Smooth muscle cell (in vitro differentiated cells): ENCODE results near the gene PDLIM1. TPM values are rescaled to one million over a fixed set of nuclear protein-coding genes. Genes with fewer than 3 reads are reported as not detected.

Experiments used
- DNase-seq: peaks from one replicate; lab custom pipeline; 2025; ENCODE audit not compliant: unreplicated experiment; lab: John Stamatoyannopoulos, UW
- H2AFZ ChIP-seq: fragments of 200-600 bp; sonication (generic); 2 replicates; pipeline ENCODE4 v1.6.0; 2016; ENCODE audit warnings: antibody characterized with exemption, low read depth, mild to moderate bottlenecking
- H3F3A ChIP-seq: fragments of 200-600 bp; sonication (generic); 2 replicates; pipeline ENCODE4 v1.6.0; 2017; ENCODE audit warnings: antibody characterized with exemption, low read depth
- H3K27ac ChIP-seq: fragments of 200-600 bp; sonication (generic); 2 replicates; pipeline ENCODE4 v1.5.1; 2016; ENCODE audit warnings: low read depth, mild to moderate bottlenecking
- H3K27me3 ChIP-seq: fragments of 200-600 bp; sonication (generic); 2 replicates; pipeline ENCODE4 v1.6.1; 2016; ENCODE audit warnings: low read depth, mild to moderate bottlenecking
- H3K36me3 ChIP-seq: fragments of 200-600 bp; sonication (generic); 2 replicates; pipeline ENCODE4 v1.5.1; 2016; ENCODE audit warnings: low read depth
- H3K4me1 ChIP-seq: fragments of 200-600 bp; sonication (generic); 2 replicates; pipeline ENCODE4 v1.5.1; 2016; ENCODE audit warnings: low read depth
- H3K4me2 ChIP-seq: fragments of 200-600 bp; sonication (generic); 2 replicates; pipeline ENCODE4 v1.6.0; 2016; ENCODE audit warnings: mild to moderate bottlenecking
- H3K4me3 ChIP-seq: fragments of 200-600 bp; sonication (generic); 2 replicates; pipeline ENCODE4 v1.5.1; 2016; ENCODE audit warnings: mild to moderate bottlenecking
- H3K79me2 ChIP-seq: fragments of 200-600 bp; sonication (generic); 2 replicates; pipeline ENCODE4 v1.6.0; 2016; ENCODE audit warnings: low read depth, mild to moderate bottlenecking
- H3K9ac ChIP-seq: fragments of 200-600 bp; sonication (generic); 2 replicates; pipeline ENCODE4 v1.6.0; 2016; ENCODE audit warnings: low read depth
- H3K9me3 ChIP-seq: fragments of 200-600 bp; sonication (generic); replicated peaks from 2 replicates; pipeline ENCODE4 v1.5.1; 2016; ENCODE audit warnings: low read depth
- H4K20me1 ChIP-seq: fragments of 200-600 bp; sonication (generic); 2 replicates; pipeline ENCODE4 v1.6.0; 2016; ENCODE audit warnings: low read depth
- CTCF ChIP-seq: fragments of 200-600 bp; sonication (generic); IDR thresholded peaks from 2 replicates; pipeline ENCODE4 v1.5.1; 2017; ENCODE audit warnings: borderline replicate concordance, mild to moderate bottlenecking, antibody characterized with exemption; ENCODE audit not compliant: insufficient read depth, poor library complexity, severe bottlenecking
- WGBS: methylation state at CpG from one replicate; pipeline ENCODE4 v1.1.7; 2016; ENCODE audit warnings: low lambda C conversion rate; 5-methylcytosine and 5-hydroxymethylcytosine counted together
- polyA plus RNA-seq: library from polyadenylated mRNA; unstranded; fragments of >200 nt; fragmentation: Nextera tagmentation; extraction: Ambion mirVana; gene quantifications from 2 replicates; pipeline ENCODE4 v1.2.1, GENCODE V29; 2016
- total RNA-seq: library from RNA; depleted of rRNA; stranded (reverse); fragments of >200 nt; gene quantifications from 2 replicates; pipeline ENCODE4 v1.2.3, GENCODE V29; 2014

Gene PDLIM1
- total and polyA plus RNA-seq, 2 experiments from 2014 or later = 102 to 187 TPM

- no peak for TF ChIP-seq CTCF
- Histone ChIP-seq H3F3A (peaks cover 20% of the 10 kb centered on the region), H2AFZ (no peak overlapping the region), H3K27ac (peak overlapping the region; percentile 81), H4K20me1 (peaks cover 98% of the 10 kb centered on the region), H3K4me1 (peaks cover 3% of the 10 kb centered on the region), H3K27me3 (no peaks in the 10 kb centered on the region), H3K4me3 (no peak overlapping the region), H3K9me3 (no peaks in the 10 kb centered on the region), H3K4me2 (peak overlapping the region; percentile 3), H3K9ac (no peak overlapping the region), H3K36me3 (no peaks in the 10 kb centered on the region), H3K79me2 (peaks cover 99% of the 10 kb centered on the region)
- DNase-seq = no peak
- 63% methylated on average over 3 of the region's 3 CpGs for WGBS
These were observed 8.7 kb downstream of the PDLIM1 start for GRCh38 chr10:95282107-95282506.

GRCh38 chr10:95281206-95281605, 9.6 kb downstream of the PDLIM1 start:
- no peak for TF ChIP-seq CTCF
- DNase-seq = no peak
- Histone ChIP-seq H3K27ac (peak overlapping the region; percentile 81), H3K9me3 (no peaks in the 10 kb centered on the region), H3K36me3 (no peaks in the 10 kb centered on the region), H3F3A (peaks cover 26% of the 10 kb centered on the region), H3K27me3 (no peaks in the 10 kb centered on the region), H3K4me1 (peaks cover 3% of the 10 kb centered on the region), H3K79me2 (peaks cover 94% of the 10 kb centered on the region), H3K9ac (no peak overlapping the region), H3K4me3 (no peak overlapping the region), H2AFZ (no peak overlapping the region), H3K4me2 (peak overlapping the region; percentile 3), H4K20me1 (peaks cover 97% of the 10 kb centered on the region)
- 40% methylated on average over 2 of the region's 2 CpGs for WGBS

- TF ChIP-seq CTCF = no peak
- peaks cover 3% of the 10 kb centered on the region for H3K4me1 ChIP-seq
- 94% methylated on average over 2 of the region's 2 CpGs for WGBS
- no peak overlapping the region for H3K4me3 ChIP-seq
- H3K27me3 ChIP-seq = no peaks in the 10 kb centered on the region
- no peak for DNase-seq
- no peak overlapping the region for H2AFZ ChIP-seq
- no peak overlapping the region for H3K4me2 ChIP-seq
- H3K9me3 ChIP-seq = no peaks in the 10 kb centered on the region
- no peaks in the 10 kb centered on the region for H3K36me3 ChIP-seq
- no peak overlapping the region for H3K9ac ChIP-seq
- peak overlapping the region; percentile 81 for H3K27ac ChIP-seq
- peaks cover 97% of the 10 kb centered on the region for H4K20me1 ChIP-seq
- H3F3A ChIP-seq = peaks cover 30% of the 10 kb centered on the region
- peaks cover 93% of the 10 kb centered on the region for H3K79me2 ChIP-seq
These were observed 10.2 kb downstream of the PDLIM1 start for GRCh38 chr10:95280637-95281036.

- H4K20me1 ChIP-seq = peaks cover 89% of the 10 kb centered on the region
- H3K27me3 ChIP-seq = no peaks in the 10 kb centered on the region
- no peak overlapping the region for H3K4me3 ChIP-seq
- no peaks in the 10 kb centered on the region for H3K36me3 ChIP-seq
- H3F3A ChIP-seq = peaks cover 24% of the 10 kb centered on the region
- H3K4me2 ChIP-seq = peak overlapping the region; percentile 31
- peaks cover 93% of the 10 kb centered on the region for H3K79me2 ChIP-seq
- H3K27ac ChIP-seq = peak overlapping the region; percentile 81
- no peaks in the 10 kb centered on the region for H3K9me3 ChIP-seq
- no peak for TF ChIP-seq CTCF
- no peak overlapping the region for H2AFZ ChIP-seq
- WGBS = 34% methylated on average over 4 of the region's 4 CpGs
- H3K9ac ChIP-seq = no peak overlapping the region
- peaks cover 9% of the 10 kb centered on the region for H3K4me1 ChIP-seq
- no peak for DNase-seq
These were observed 11.6 kb downstream of the PDLIM1 start for GRCh38 chr10:95279042-95279820.
